AG08395 (cell line): ENCODE results near the gene GABARAPL1.
A peak's percentile ranks its signal among the peaks of the same experiment; 100 is the strongest.

ENCODE experiments used
- DNase-seq: peaks from one replicate; pipeline ENCODE4 v3.0.0; 2012; ENCODE audit warnings: mixed read lengths, low spot score

Gene GABARAPL1

DNA sequence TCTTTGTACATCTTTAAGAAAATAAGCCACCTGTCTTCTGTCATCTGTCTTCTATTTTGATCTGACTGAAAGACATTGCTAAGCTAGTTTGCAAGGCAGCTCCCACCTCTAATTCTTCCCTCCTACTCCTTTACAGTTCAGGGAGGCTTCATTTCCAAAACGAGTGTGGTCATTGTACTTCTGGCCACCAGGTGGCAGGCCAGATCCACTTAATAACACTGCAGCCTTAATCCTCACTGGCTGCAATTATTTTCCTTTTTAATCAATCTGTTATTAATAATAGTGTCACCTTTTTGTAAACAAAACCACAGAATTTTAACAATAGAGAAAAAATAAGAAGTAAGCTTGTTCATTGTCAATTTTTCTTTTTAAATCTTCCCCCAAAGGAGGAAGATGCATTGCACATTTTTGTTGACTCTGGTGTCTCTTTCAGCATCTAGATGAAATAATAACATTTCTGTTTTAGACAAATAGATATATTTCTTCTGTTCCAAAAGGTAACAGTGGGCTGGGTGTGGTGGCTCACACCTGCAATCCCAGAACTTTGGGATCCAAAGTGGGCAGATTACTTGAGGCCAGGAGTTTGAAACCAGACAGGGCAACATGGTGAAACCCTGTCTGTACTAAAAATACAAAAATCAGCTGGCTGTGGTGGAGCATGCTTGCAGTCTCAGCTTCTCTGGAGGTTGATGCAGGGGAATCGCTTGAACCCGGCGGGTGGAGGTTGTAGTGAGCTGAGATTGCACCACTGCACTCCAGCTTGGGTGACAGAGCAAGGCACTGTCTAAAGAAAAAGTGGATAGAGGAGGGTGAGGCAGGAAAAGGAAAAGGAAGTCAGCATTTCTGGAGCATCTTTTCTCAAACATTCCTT, 23.3 kb downstream of the GABARAPL1 start:
- peak; percentile 66 for DNase-seq

- DNase-seq, result no peak
Measured at GRCh38 chr12:10236720-10237119, 24.0 kb downstream of the GABARAPL1 start.

DNA sequence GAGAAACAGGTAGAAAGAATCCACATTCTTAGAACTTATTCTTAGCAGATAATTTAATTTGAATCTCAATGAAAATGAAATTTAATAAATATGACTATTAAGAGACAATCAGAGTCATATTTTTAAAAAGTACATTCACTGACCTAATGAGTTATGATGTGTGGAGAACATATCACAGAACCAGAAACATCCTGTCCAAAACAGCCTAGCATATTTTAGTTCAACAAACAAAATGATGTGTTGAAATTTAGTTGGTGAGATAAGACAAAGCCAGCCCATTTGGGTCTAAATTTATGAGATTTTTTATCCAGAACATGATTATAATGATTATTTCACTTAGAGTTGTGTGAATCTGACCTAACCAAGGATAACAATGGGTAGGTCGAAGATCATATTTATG, 25.8 kb downstream of the GABARAPL1 start:
- DNase-seq, result no peak

- no peak for DNase-seq
Measured at GRCh38 chr12:10241290-10241689, 28.6 kb downstream of the GABARAPL1 start.

DNA sequence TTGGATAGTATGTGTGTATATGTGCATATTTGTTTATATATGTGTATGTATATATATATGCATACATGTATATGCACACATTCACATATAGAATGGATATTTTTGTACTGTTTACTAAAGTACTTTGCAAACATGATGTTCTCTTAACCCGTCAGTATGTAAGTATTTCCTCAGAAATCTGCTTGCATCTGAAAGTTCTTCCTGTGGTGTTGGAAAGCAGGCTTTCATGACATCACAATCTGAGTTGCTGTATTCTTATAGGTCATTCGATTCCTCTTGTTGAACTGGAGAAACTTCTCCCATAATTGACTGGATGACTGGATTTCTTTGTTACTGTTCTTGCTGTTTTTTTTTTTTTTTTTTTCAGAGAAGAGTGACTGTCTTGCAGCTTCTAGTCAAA, 29.1 kb downstream of the GABARAPL1 start:
- no peak for DNase-seq

- DNase-seq, result no peak
Measured at GRCh38 chr12:10242539-10242938, 29.9 kb downstream of the GABARAPL1 start.

GRCh38 chr12:10243818-10244520, 31.3 kb downstream of the GABARAPL1 start:
- DNase-seq, result no peak

GRCh38 chr12:10247436-10248058, 34.9 kb downstream of the GABARAPL1 start:
- DNase-seq, result no peak

DNA sequence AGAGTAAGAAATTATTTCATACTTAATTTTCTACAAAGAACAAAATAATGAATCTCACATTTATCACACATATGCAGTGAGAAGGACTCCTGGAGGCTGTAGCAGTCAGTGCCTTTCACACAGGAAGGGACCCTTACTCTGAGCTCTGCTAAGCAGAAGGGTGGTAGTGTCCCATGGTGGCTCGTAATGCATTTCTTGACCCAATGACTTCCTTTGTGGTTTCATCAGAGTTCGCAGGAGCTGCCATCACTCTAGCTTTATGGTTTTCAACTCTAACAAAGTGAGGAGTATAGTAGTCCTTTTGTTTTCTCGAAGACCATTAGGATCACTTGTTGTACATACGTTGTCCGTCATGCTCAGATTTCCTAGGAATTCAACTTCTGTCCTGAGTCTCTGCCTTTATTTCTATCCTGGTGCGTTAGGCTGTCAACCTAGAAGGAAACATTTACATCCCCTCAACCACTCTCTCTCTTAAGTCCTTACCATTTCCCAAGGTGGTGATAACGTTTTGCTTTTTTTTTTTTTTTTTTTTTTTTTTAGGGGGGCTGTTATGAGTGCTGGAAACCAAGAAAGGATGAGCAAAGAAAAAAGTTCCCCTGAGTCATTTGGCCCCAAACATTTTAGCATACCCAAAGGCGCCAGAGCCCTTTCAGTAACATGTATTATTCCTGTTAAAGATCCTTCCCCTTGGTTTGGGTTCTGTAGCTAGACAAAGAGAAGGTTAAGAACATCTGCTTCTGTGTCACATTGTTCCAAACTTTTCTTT, 37.2 kb downstream of the GABARAPL1 start:
- no peak for DNase-seq

- DNase-seq, result no peak
Measured at GRCh38 chr12:10251669-10252068, 39.0 kb downstream of the GABARAPL1 start.

- no peak for DNase-seq
Measured at GRCh38 chr12:10252201-10252600, 39.5 kb downstream of the GABARAPL1 start.

DNA sequence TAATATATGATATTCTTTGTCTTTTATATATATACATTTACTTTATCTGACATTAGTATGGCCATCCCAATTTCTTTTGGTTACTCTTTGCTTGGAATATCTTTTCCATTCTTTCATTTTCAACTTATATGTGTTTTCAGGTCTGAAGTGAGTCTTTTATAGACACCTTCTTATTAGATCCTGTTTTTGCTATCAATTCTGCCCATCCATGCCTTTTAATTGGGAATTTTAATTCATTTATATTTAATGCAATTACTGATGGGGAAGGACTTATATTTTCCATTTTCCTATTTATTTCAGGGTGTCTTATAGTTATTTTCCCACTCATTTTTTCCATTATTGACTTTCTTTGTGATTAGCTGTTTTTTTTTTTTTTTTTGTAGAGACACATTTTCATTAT, 43.4 kb downstream of the GABARAPL1 start:
- DNase-seq, result no peak

DNA sequence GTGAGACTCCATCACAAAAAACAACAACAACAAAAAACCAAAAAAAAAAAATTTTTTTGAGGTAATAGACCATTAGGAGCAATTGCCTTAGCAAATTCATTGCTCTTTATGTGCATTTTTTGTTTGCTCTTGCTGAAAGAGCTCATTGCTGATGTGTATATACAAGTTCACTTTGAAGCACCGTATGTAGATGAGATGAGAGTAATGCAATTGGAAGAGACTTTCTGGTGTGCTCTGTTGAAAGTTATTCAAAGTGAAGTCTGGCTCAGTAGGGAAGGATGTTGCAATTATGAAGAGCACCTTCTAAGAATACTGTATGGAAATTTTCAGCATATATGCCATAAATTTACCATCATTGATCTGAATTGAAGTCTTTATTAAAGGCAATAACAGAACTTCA, 48.2 kb downstream of the GABARAPL1 start:
- no peak for DNase-seq

DNA sequence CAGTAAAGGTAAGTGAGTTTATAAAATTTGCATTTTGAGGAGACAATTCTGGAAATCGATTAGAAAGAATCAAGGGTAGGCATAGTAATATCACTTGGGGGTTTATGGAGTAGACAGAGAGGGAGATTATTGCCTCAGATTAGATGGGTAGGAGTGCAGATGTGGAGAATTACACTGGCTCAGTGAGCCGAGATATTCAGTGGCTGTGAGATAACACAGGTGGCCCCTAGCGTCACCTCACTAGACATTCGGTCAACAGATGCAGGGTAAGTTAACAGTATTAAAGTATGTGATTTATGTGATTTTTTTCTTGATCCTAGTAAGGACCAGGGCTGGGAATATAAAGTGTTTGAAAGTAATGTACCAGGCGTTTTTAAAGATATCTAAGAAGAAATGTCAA, 55.4 kb downstream of the GABARAPL1 start:
- no peak for DNase-seq

- no peak for DNase-seq
Measured at GRCh38 chr12:10272467-10272866, 59.8 kb downstream of the GABARAPL1 start.
